Caco-2 (cell line): ENCODE data around the gene RHOB. TPM values are rescaled to one million over a fixed set of nuclear protein-coding genes. Genes with fewer than 3 reads are reported as not detected.

Source experiments
- BruUV-seq: library from RNA; stranded (reverse); fragments of 400-500 nt; replicated peaks from 2 replicates; lab custom pipeline; 2021; lab: Mats Ljungman, UMichigan
- CTCF ChIA-PET: fragments of 300-600 bp; sonication (Branson Sonifier 250); formaldehyde crosslinking; loops from one replicate; lab custom pipeline; 2022; ENCODE audit warnings: antibody characterized with exemption; lab: Charles Lee
- POLR2A ChIA-PET: fragments of 300-600 bp; sonication (Branson Sonifier 250); formaldehyde crosslinking; loops from one replicate; lab custom pipeline; 2022; ENCODE audit warnings: antibody characterized with exemption; lab: Charles Lee
- DNase-seq, 2 experiments: peaks; one replicate each; pipeline versions ENCODE4 v3.0.0 to v3.0.0-alpha.2; 2020 to 2022
- H3K27me3 ChIP-seq: replicated peaks from 2 replicates; pipeline ENCODE4 v1.6.0; 2011; ENCODE audit warnings: low read length; ENCODE audit not compliant: control insufficient read depth, insufficient read depth
- H3K36me3 ChIP-seq: 2 replicates; pipeline ENCODE4 v1.5.1; 2011; ENCODE audit warnings: low read length; ENCODE audit not compliant: control insufficient read depth, insufficient read depth
- H3K4me1 ChIP-seq: fragments of 250-450 bp; sonication (Bioruptor Pico); 2 replicates; pipeline ENCODE4 v1.5.1; 2020; ENCODE audit warnings: mild to moderate bottlenecking
- H3K4me3 ChIP-seq: 2 replicates; pipeline ENCODE4 v1.5.1; 2011; ENCODE audit warnings: low read depth, mild to moderate bottlenecking, control low read depth, low read length
- H3K9me3 ChIP-seq: fragments of 250-450 bp; sonication (Bioruptor Pico); 2 replicates; pipeline ENCODE4 v1.5.1; 2020; ENCODE audit warnings: mild to moderate bottlenecking, moderate library complexity
- H3K27ac Mint-ChIP-seq: one replicate; pipeline ENCODE4 v1.8.0; 2022; ENCODE audit warnings: mixed read lengths; ENCODE audit not compliant: unreplicated experiment
- H3K27me3 Mint-ChIP-seq: one replicate; pipeline ENCODE4 v1.8.0; 2022; ENCODE audit warnings: mixed read lengths; ENCODE audit not compliant: insufficient read depth, unreplicated experiment
- H3K36me3 Mint-ChIP-seq: one replicate; pipeline ENCODE4 v1.8.0; 2022; ENCODE audit warnings: mild to moderate bottlenecking, mixed read lengths; ENCODE audit not compliant: insufficient read depth, unreplicated experiment
- H3K4me1 Mint-ChIP-seq: one replicate; pipeline ENCODE4 v1.8.0; 2022; ENCODE audit warnings: low read depth, mixed read lengths; ENCODE audit not compliant: unreplicated experiment
- H3K4me3 Mint-ChIP-seq: one replicate; pipeline ENCODE4 v1.8.0; 2022; ENCODE audit warnings: mild to moderate bottlenecking, moderate library complexity, mixed read lengths; ENCODE audit not compliant: unreplicated experiment
- H3K9me3 Mint-ChIP-seq: one replicate; pipeline ENCODE4 v1.8.0; 2022; ENCODE audit warnings: mixed read lengths; ENCODE audit not compliant: unreplicated experiment
- CTCF ChIP-seq, 2 experiments: fragments of 200-600 bp in 1 of 2; IDR thresholded peaks; 1 replicate in 1 of 2; 2 replicates in 1 of 2; pipeline versions ENCODE4 v1.5.1 to v1.8.0; 2011 to 2022; ENCODE audit warnings: antibody characterized with exemption in 1 of 2, control low read depth in 1 of 2, inconsistent platforms in 1 of 2, low read depth in 1 of 2, low read length in 1 of 2, mild to moderate bottlenecking in 1 of 2, moderate library complexity in 1 of 2; ENCODE audit not compliant: insufficient read depth in 1 of 2, severe bottlenecking in 1 of 2, unreplicated experiment in 1 of 2
- intact Hi-C: fragments of 100-400 bp; cut with micrococcal nuclease; formaldehyde crosslinking; loops from one replicate; pipeline ENCODE4 v1.10.0; 2022; ENCODE audit not compliant: unreplicated experiment
- total RNA-seq: library from RNA; stranded (reverse); gene quantifications from 2 replicates; pipeline ENCODE4 v1.2.3, GENCODE V29; 2022

The RHOB gene
- total RNA-seq, 1 experiment from 2014 or later: 20.8 TPM

GRCh38 chr2:20465716-20466394 is 19.0 kb downstream of the RHOB start:
- intact Hi-C loops: no loop called here
- no peaks in the 10 kb centered on the region for H3K27me3 ChIP-seq
- Mint-ChIP-seq H3K9me3 (peaks cover 11% of the 10 kb centered on the region), H3K27ac (no peak overlapping the region), H3K4me3 (no peak overlapping the region), H3K27me3 (peaks cover 8% of the 10 kb centered on the region), H3K36me3 (no peaks in the 10 kb centered on the region), H3K4me1 (no peaks in the 10 kb centered on the region)
- TF ChIP-seq CTCF (IDR thresholded peaks at IDR 0.05; ENCODE audit: insufficient read depth in 1 of 2, low read depth in 1 of 2, low read length in 1 of 2, severe bottlenecking in 1 of 2, unreplicated experiment in 1 of 2): no peak
- no peak for DNase-seq
- no peaks in the 10 kb centered on the region for H3K4me1 ChIP-seq
- POLR2A ChIA-PET: interaction anchor here (0.7 kb wide), 1 partner anchor 10 kb away, joined by 6 read pairs; no protein-coding TSS in a partner anchor
- no peaks in the 10 kb centered on the region for H3K36me3 ChIP-seq
- H3K9me3 ChIP-seq: no peaks in the 10 kb centered on the region
- no TSS peak for BruUV-seq
- no peak overlapping the region for H3K4me3 ChIP-seq
- CTCF ChIA-PET: no interaction called here

GRCh38 chr2:20467789-20468548 is 21.1 kb downstream of the RHOB start:
- Mint-ChIP-seq H3K4me1 (no peaks in the 10 kb centered on the region), H3K36me3 (no peaks in the 10 kb centered on the region), H3K9me3 (no peaks in the 10 kb centered on the region), H3K4me3 (no peak overlapping the region), H3K27ac (no peak overlapping the region), H3K27me3 (peaks cover 2% of the 10 kb centered on the region)
- no peaks in the 10 kb centered on the region for H3K4me1 ChIP-seq
- H3K27me3 ChIP-seq: no peaks in the 10 kb centered on the region
- POLR2A ChIA-PET: interaction anchor here (0.7 kb wide), 1 partner anchor 568 kb away, joined by 4 read pairs; no protein-coding TSS in a partner anchor
- no TSS peak for BruUV-seq
- H3K4me3 ChIP-seq: no peak overlapping the region
- H3K36me3 ChIP-seq: no peaks in the 10 kb centered on the region
- DNase-seq: no peak
- no peaks in the 10 kb centered on the region for H3K9me3 ChIP-seq
- CTCF ChIA-PET: no interaction called here
- no peak for TF ChIP-seq CTCF (IDR thresholded peaks at IDR 0.05; ENCODE audit: insufficient read depth in 1 of 2, low read depth in 1 of 2, low read length in 1 of 2, severe bottlenecking in 1 of 2, unreplicated experiment in 1 of 2)
- intact Hi-C loops: no loop called here

- no peaks in the 10 kb centered on the region for H3K4me1 Mint-ChIP-seq
These were observed 22.0 kb downstream of the RHOB start for GRCh38 chr2:20468549-20469500.

More at GRCh38 chr2:20468549-20469500, 22.0 kb downstream of the RHOB start:
- Histone ChIP-seq H3K36me3 (no peaks in the 10 kb centered on the region), H3K4me1 (no peaks in the 10 kb centered on the region), H3K27me3 (no peaks in the 10 kb centered on the region), H3K4me3 (no peak overlapping the region), H3K9me3 (no peaks in the 10 kb centered on the region)
- POLR2A ChIA-PET: no interaction called here
- Mint-ChIP-seq H3K27ac (no peak overlapping the region), H3K9me3 (no peaks in the 10 kb centered on the region), H3K4me3 (no peak overlapping the region), H3K27me3 (peaks cover 2% of the 10 kb centered on the region), H3K36me3 (no peaks in the 10 kb centered on the region)
- intact Hi-C loops: no loop called here
- no TSS peak for BruUV-seq
- no peak for TF ChIP-seq CTCF (IDR thresholded peaks at IDR 0.05; ENCODE audit: insufficient read depth in 1 of 2, low read depth in 1 of 2, low read length in 1 of 2, severe bottlenecking in 1 of 2, unreplicated experiment in 1 of 2)
- DNase-seq: no peak
- CTCF ChIA-PET: no interaction called here
